ENCODE results near the gene CCHCR1. TPM values are rescaled to one million over a fixed set of nuclear protein-coding genes. Genes with fewer than 3 reads are reported as not detected.

Gene CCHCR1
- total and polyA plus RNA-seq, 4 donors: 3.1 to 9.9 (median 6.2) TPM

DNA sequence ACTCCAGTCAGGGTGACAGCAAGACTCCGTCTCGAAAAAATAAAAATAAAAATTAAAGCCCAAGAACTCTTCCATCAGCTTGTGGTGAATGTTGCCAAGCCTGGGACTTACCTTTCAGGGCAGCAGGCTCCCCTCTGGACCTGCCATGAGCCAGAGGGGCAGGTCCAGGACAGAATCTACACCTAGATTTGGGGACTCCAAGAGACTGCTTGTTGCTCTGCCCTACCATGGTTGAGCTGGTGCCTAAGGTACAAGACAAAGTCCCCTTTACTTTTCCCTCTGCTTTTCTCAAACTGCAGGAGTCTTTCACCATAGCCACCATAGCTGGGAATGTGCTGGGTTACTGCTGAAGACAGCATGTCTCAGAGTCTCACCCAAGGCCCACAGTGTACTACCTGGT is 54.5 kb downstream of the CCHCR1 start:
- no peaks in the 10 kb centered on the region for H3K36me3 ChIP-seq (ENCODE audit: control insufficient read depth in 4 of 4, insufficient read depth in 3 of 4, low read depth in 1 of 4, low read length in 3 of 4)
- H3K27ac ChIP-seq (ENCODE audit: low read depth in 1 of 2, low read length in 2 of 2): no peak overlapping the region
- no peaks in the 10 kb centered on the region for H3K9me3 ChIP-seq (ENCODE audit: control insufficient read depth in 4 of 4, low read length in 3 of 4)
- WGBS: 92% methylated on average over 2 of the region's 2 CpGs
- H3K27me3 ChIP-seq (ENCODE audit: control insufficient read depth in 4 of 4, insufficient read depth in 4 of 4, low read length in 3 of 4): no peaks in the 10 kb centered on the region
- TF ChIP-seq FOXA2 (IDR thresholded peaks at IDR 0.05) (no peak), GABPA (IDR thresholded peaks at IDR 0.05 in 1 of 2, conservative IDR thresholded peaks at IDR 0.05 in 1 of 2) (no peak), YY1 (IDR thresholded peaks at IDR 0.05) (no peak), HNF4A (conservative IDR thresholded peaks at IDR 0.05) (no peak), RAD21 (IDR thresholded peaks at IDR 0.05) (no peak), TAF1 (conservative IDR thresholded peaks at IDR 0.05) (no peak)
- TF ChIP-seq, protein P1, sequence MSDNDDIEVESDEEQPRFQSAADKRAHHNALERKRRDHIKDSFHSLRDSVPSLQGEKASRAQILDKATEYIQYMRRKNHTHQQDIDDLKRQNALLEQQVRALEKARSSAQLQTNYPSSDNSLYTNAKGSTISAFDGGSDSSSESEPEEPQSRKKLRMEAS (IDR thresholded peaks at IDR 0.05): no peak
- TF ChIP-seq, protein P2, sequence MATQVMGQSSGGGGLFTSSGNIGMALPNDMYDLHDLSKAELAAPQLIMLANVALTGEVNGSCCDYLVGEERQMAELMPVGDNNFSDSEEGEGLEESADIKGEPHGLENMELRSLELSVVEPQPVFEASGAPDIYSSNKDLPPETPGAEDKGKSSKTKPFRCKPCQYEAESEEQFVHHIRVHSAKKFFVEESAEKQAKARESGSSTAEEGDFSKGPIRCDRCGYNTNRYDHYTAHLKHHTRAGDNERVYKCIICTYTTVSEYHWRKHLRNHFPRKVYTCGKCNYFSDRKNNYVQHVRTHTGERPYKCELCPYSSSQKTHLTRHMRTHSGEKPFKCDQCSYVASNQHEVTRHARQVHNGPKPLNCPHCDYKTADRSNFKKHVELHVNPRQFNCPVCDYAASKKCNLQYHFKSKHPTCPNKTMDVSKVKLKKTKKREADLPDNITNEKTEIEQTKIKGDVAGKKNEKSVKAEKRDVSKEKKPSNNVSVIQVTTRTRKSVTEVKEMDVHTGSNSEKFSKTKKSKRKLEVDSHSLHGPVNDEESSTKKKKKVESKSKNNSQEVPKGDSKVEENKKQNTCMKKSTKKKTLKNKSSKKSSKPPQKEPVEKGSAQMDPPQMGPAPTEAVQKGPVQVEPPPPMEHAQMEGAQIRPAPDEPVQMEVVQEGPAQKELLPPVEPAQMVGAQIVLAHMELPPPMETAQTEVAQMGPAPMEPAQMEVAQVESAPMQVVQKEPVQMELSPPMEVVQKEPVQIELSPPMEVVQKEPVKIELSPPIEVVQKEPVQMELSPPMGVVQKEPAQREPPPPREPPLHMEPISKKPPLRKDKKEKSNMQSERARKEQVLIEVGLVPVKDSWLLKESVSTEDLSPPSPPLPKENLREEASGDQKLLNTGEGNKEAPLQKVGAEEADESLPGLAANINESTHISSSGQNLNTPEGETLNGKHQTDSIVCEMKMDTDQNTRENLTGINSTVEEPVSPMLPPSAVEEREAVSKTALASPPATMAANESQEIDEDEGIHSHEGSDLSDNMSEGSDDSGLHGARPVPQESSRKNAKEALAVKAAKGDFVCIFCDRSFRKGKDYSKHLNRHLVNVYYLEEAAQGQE (IDR thresholded peaks at IDR 0.05): no peak
- TF ChIP-seq, protein P3, sequence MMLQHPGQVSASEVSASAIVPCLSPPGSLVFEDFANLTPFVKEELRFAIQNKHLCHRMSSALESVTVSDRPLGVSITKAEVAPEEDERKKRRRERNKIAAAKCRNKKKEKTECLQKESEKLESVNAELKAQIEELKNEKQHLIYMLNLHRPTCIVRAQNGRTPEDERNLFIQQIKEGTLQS (IDR thresholded peaks at IDR 0.05): no peak
- H3K9ac ChIP-seq (ENCODE audit: low read depth in 1 of 2, low read length in 2 of 2): no peak overlapping the region
- H3K4me3 ChIP-seq (ENCODE audit: low read depth in 1 of 3, low read length in 3 of 3): no peak overlapping the region
- no peaks in the 10 kb centered on the region for H3K4me1 ChIP-seq (ENCODE audit: control insufficient read depth in 4 of 4, insufficient read depth in 4 of 4, low read length in 3 of 4)
- no peak for DNase-seq (ENCODE audit: low spot score)

DNA sequence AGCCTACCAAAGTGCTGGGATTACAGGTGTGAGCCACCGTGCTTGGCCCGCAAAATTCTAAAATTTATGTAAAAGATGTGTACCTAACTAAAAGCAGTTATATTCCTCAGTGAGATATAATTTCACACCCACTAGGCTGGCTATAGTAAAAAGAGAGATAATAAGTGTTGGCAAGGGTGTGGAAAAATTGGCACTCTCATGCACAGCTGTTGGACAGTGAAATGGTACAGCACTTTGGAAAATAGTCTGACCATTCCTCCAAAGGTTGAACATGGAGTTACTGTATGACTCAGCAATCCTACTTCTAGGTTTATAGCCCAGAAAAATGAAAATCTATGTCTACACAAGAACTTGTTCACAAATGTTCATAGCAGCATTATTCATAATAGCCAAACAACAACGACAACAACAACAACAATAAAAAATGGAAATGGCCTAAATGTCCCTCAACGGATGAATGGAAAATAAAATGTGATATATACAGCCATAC is 59.1 kb downstream of the CCHCR1 start:
- Histone ChIP-seq H3K27ac (ENCODE audit: low read depth in 1 of 2, low read length in 2 of 2) (no peak overlapping the region), H3K4me3 (ENCODE audit: low read depth in 1 of 3, low read length in 3 of 3) (no peak overlapping the region), H3K9me3 (ENCODE audit: control insufficient read depth in 4 of 4, low read length in 3 of 4) (no peaks in the 10 kb centered on the region), H3K36me3 (ENCODE audit: control insufficient read depth in 4 of 4, insufficient read depth in 3 of 4, low read depth in 1 of 4, low read length in 3 of 4) (no peaks in the 10 kb centered on the region), H3K9ac (ENCODE audit: low read depth in 1 of 2, low read length in 2 of 2) (no peak overlapping the region), H3K4me1 (ENCODE audit: control insufficient read depth in 4 of 4, insufficient read depth in 4 of 4, low read length in 3 of 4) (no peaks in the 10 kb centered on the region), H3K27me3 (ENCODE audit: control insufficient read depth in 4 of 4, insufficient read depth in 4 of 4, low read length in 3 of 4) (no peaks in the 10 kb centered on the region)
- no peak for DNase-seq (ENCODE audit: low spot score)
- WGBS: 94% methylated on average over 4 of the region's 4 CpGs
- TF ChIP-seq, protein P1 (IDR thresholded peaks at IDR 0.05): no peak

DNA sequence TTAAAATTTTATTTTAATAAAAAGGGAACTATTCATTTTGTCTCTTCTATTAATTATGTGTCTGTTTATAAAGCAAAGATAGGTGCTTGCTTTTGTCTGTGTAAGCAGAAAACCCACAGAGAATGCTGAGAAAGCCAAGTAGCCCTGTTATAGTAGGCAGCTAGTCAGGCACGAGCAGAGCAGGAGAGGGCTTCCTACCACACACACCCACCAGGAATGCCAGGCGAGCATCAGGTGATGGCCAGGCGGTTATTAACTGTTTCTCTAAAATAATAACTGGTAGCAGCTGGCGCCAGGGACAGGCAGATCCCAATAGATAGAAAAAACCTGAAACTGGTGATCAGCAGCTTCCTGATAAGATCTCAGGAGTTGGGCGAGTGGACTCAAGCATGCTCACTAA is 60.9 kb downstream of the CCHCR1 start:
- no peaks in the 10 kb centered on the region for H3K27me3 ChIP-seq (ENCODE audit: control insufficient read depth in 4 of 4, insufficient read depth in 4 of 4, low read length in 3 of 4)
- no peak for DNase-seq (ENCODE audit: low spot score)
- no peak overlapping the region for H3K4me3 ChIP-seq (ENCODE audit: low read depth in 1 of 3, low read length in 3 of 3)
- no peaks in the 10 kb centered on the region for H3K4me1 ChIP-seq (ENCODE audit: control insufficient read depth in 4 of 4, insufficient read depth in 4 of 4, low read length in 3 of 4)
- no peaks in the 10 kb centered on the region for H3K36me3 ChIP-seq (ENCODE audit: control insufficient read depth in 4 of 4, insufficient read depth in 3 of 4, low read depth in 1 of 4, low read length in 3 of 4)
- H3K9me3 ChIP-seq (ENCODE audit: control insufficient read depth in 4 of 4, low read length in 3 of 4): no peaks in the 10 kb centered on the region
- H3K9ac ChIP-seq (ENCODE audit: low read depth in 1 of 2, low read length in 2 of 2): no peak overlapping the region
- no peak overlapping the region for H3K27ac ChIP-seq (ENCODE audit: low read depth in 1 of 2, low read length in 2 of 2)
- WGBS: 87% methylated on average over 5 of the region's 5 CpGs
- TF ChIP-seq SP1 (IDR thresholded peaks at IDR 0.05) (no peak), RXRA (IDR thresholded peaks at IDR 0.05) (no peak), EGR1 (IDR thresholded peaks at IDR 0.05; ENCODE audit: low read depth in 2 of 2) (no peak), JUND (IDR thresholded peaks at IDR 0.05) (no peak), FOXA1 (IDR thresholded peaks at IDR 0.05) (no peak), YY1 (IDR thresholded peaks at IDR 0.05) (no peak), NR2F2 (IDR thresholded peaks at IDR 0.05) (no peak), RAD21 (IDR thresholded peaks at IDR 0.05) (no peak), FOXA2 (IDR thresholded peaks at IDR 0.05) (no peak)
- TF ChIP-seq, protein P3 (IDR thresholded peaks at IDR 0.05): no peak
- TF ChIP-seq, protein P4, sequence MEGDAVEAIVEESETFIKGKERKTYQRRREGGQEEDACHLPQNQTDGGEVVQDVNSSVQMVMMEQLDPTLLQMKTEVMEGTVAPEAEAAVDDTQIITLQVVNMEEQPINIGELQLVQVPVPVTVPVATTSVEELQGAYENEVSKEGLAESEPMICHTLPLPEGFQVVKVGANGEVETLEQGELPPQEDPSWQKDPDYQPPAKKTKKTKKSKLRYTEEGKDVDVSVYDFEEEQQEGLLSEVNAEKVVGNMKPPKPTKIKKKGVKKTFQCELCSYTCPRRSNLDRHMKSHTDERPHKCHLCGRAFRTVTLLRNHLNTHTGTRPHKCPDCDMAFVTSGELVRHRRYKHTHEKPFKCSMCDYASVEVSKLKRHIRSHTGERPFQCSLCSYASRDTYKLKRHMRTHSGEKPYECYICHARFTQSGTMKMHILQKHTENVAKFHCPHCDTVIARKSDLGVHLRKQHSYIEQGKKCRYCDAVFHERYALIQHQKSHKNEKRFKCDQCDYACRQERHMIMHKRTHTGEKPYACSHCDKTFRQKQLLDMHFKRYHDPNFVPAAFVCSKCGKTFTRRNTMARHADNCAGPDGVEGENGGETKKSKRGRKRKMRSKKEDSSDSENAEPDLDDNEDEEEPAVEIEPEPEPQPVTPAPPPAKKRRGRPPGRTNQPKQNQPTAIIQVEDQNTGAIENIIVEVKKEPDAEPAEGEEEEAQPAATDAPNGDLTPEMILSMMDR (IDR thresholded peaks at IDR 0.05; ENCODE audit: low read depth, low read length, missing input control): no peak
- TF ChIP-seq, protein P5, sequence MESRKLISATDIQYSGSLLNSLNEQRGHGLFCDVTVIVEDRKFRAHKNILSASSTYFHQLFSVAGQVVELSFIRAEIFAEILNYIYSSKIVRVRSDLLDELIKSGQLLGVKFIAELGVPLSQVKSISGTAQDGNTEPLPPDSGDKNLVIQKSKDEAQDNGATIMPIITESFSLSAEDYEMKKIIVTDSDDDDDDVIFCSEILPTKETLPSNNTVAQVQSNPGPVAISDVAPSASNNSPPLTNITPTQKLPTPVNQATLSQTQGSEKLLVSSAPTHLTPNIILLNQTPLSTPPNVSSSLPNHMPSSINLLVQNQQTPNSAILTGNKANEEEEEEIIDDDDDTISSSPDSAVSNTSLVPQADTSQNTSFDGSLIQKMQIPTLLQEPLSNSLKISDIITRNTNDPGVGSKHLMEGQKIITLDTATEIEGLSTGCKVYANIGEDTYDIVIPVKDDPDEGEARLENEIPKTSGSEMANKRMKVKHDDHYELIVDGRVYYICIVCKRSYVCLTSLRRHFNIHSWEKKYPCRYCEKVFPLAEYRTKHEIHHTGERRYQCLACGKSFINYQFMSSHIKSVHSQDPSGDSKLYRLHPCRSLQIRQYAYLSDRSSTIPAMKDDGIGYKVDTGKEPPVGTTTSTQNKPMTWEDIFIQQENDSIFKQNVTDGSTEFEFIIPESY (IDR thresholded peaks at IDR 0.05): no peak
- TF ChIP-seq, protein P1 (IDR thresholded peaks at IDR 0.05): no peak
